Breast epithelium (tissue), 4 donors: ENCODE results near the gene EIF4E3. TPM values are rescaled to one million over a fixed set of nuclear protein-coding genes. Genes with fewer than 3 reads are reported as not detected.
A peak's percentile ranks its signal among the peaks of the same experiment; 100 is the strongest.

Source experiments
- DNase-seq, 2 donors: peaks; one replicate each; pipeline ENCODE4 v3.0.0-alpha.2; 2019; ENCODE audit warnings: low spot score in 2 of 2
- H3K27ac ChIP-seq, 2 donors: fragments of 200-600 bp; sonication (generic) in 1 of 2; one replicate each; pipeline ENCODE4 v1.5.1; 2016 to 2019; ENCODE audit warnings: mild to moderate bottlenecking in 1 of 2
- H3K27me3 ChIP-seq, 2 donors: fragments of 200-600 bp; sonication (generic) in 1 of 2; one replicate each; pipeline versions ENCODE4 v1.5.1 to v1.6.0; 2017 to 2019; ENCODE audit warnings: control low read depth in 1 of 2, mild to moderate bottlenecking in 1 of 2
- H3K36me3 ChIP-seq: fragments of 200-600 bp; one replicate; pipeline ENCODE4 v1.5.1; 2019
- H3K4me1 ChIP-seq, 2 donors: fragments of 200-600 bp; sonication (generic); one replicate each; pipeline ENCODE4 v1.5.1; 2016 to 2019; ENCODE audit warnings: control low read depth in 1 of 2
- H3K4me3 ChIP-seq, 3 donors: fragments of 200-600 bp; sonication (generic); 1 replicate in 2 of 3; 2 replicates in 1 of 3; pipeline ENCODE4 v1.5.1; 2016 to 2019; ENCODE audit warnings: mild to moderate bottlenecking in 3 of 3, moderate library complexity in 2 of 3
- H3K9me3 ChIP-seq, 2 donors: fragments of 200-600 bp; sonication (generic) in 1 of 2; one replicate each; pipeline ENCODE4 v1.5.1; 2016 to 2019; ENCODE audit warnings: control low read depth in 1 of 2
- CTCF ChIP-seq, 3 donors: fragments of 450-650 bp; IDR thresholded peaks; one replicate each; pipeline ENCODE4 v1.5.1; 2016 to 2017; ENCODE audit warnings: antibody characterized with exemption in 3 of 3, mild to moderate bottlenecking in 3 of 3, moderate library complexity in 3 of 3
- POLR2A ChIP-seq: fragments of 450-650 bp; IDR thresholded peaks from one replicate; pipeline ENCODE4 v1.6.1; 2016; ENCODE audit warnings: antibody characterized with exemption, mild to moderate bottlenecking, moderate library complexity
- POLR2AphosphoS5 ChIP-seq, 3 donors: sonication (generic); formaldehyde crosslinking; IDR thresholded peaks; one replicate each; pipeline ENCODE4 v1.6.1; 2017; ENCODE audit warnings: antibody characterized with exemption in 3 of 3
- intact Hi-C: fragments of 100-400 bp; cut with DNase I; formaldehyde crosslinking; loops from one replicate; pipeline ENCODE4 v1.15.1; 2023; ENCODE audit warnings: low total_unique reads
- total RNA-seq, 3 donors: library from RNA; depleted of rRNA; stranded (reverse); fragments of >200 nt; gene quantifications; one replicate each; pipeline ENCODE4 v1.1.0, GENCODE V29; 2016

The EIF4E3 gene
- total RNA-seq, 3 donors from 2014 or later: 16.1 to 34.4 (median 19.3) TPM

GRCh38 chr3:71759401-71759800 lies 34.2 kb upstream of the EIF4E3 start:
- Histone ChIP-seq H3K9me3 (no peaks in the 10 kb centered on the region), H3K4me3 (no peak overlapping the region), H3K27ac (no peak overlapping the region), H3K27me3 (peaks cover 0 to 8% of the 10 kb centered on the region in 2 donors), H3K4me1 (no peaks in the 10 kb centered on the region), H3K36me3 (no peaks in the 10 kb centered on the region)
- intact Hi-C loops: no loop called here
- TF ChIP-seq POLR2AphosphoS5 (IDR thresholded peaks at IDR 0.05): no peak
- no peak for TF ChIP-seq POLR2A
- TF ChIP-seq CTCF (IDR thresholded peaks at IDR 0.05): no peak
- DNase-seq: no peak

DNA sequence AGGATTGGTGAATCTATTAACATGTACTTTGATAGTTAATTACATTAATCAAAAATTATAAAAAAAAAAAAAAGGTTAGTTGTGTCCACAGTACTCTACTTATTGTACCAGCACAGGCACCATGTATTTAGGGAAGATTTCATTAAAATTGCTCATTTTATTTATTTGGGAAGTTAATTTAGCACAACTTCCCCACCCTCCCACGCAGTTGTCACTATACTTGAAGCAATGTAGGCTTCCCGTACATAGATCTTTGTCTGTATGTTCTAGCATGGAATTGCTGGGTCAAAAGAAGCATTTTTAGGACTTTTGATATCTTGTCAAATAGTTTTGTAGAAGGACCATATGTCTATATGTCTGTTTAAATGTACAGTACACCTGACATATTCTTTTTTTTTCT lies 32.9 kb upstream of the EIF4E3 start:
- intact Hi-C loops: no loop called here
- Histone ChIP-seq H3K4me3 (no peak overlapping the region), H3K27me3 (peaks cover 0 to 8% of the 10 kb centered on the region in 2 donors), H3K4me1 (no peaks in the 10 kb centered on the region), H3K27ac (no peak overlapping the region), H3K9me3 (no peaks in the 10 kb centered on the region), H3K36me3 (no peaks in the 10 kb centered on the region)
- TF ChIP-seq POLR2A (no peak), POLR2AphosphoS5 (IDR thresholded peaks at IDR 0.05) (no peak), CTCF (IDR thresholded peaks at IDR 0.05) (no peak)
- no peak for DNase-seq

- peak overlapping the region; percentile 39 to 87 (median 64) for H3K4me3 ChIP-seq
- no peaks in the 10 kb centered on the region for H3K4me1 ChIP-seq
- H3K27me3 ChIP-seq: no peaks in the 10 kb centered on the region
- no peak for TF ChIP-seq CTCF (IDR thresholded peaks at IDR 0.05)
- no peak for TF ChIP-seq POLR2AphosphoS5 (IDR thresholded peaks at IDR 0.05)
- no peak for TF ChIP-seq POLR2A
- no peak for DNase-seq
- H3K9me3 ChIP-seq: no peaks in the 10 kb centered on the region
- intact Hi-C loops: no loop called here
- H3K27ac ChIP-seq: peak overlapping the region in 1 of 2 donors; percentile 70
- no peaks in the 10 kb centered on the region for H3K36me3 ChIP-seq
These were observed 29.5 kb upstream of the EIF4E3 start for GRCh38 chr3:71754610-71755253.

GRCh38 chr3:71753701-71754609 lies 28.8 kb upstream of the EIF4E3 start, which contains the start of gene GPR27:
TSS of gene GPR27 (plus strand) at chr3:71753855. CDS start at chr3:71754050, 195 bp downstream.
- no peak for DNase-seq
- Histone ChIP-seq H3K36me3 (no peaks in the 10 kb centered on the region), H3K9me3 (no peaks in the 10 kb centered on the region), H3K4me3 (peak within 1 kb of the TSS; percentile 39 to 87 (median 64)), H3K4me1 (no peaks in the 10 kb centered on the region), H3K27me3 (no peaks in the 10 kb centered on the region), H3K27ac (peak within 1 kb of the TSS; percentile 33 to 70)
- TF ChIP-seq POLR2A (no peak), CTCF (IDR thresholded peaks at IDR 0.05) (no peak), POLR2AphosphoS5 (IDR thresholded peaks at IDR 0.05) (no peak)
- intact Hi-C loops: no loop called here
